ENCODE measurements around the gene CAV1.

CAV1 gene

DNA sequence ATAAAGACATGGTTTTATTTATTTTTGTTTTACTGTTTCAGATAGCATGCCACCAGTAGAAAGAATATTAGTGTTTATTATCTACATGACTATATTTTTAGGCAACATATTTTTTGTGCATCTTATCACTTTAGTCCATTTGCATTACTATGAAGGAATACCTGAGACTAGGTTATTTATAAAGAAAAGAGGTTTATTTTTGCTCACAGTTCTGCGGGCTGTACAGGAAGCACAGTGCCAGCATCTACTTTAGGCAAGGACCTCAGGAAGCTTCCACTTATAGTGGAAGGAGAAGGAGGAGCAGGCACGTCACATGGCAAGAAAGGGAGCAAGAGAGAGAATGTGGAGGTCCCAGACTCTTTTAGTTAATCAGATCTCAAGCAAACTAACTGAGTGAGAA lies 19.6 kb upstream of the CAV1 start:
- DNase-seq, result no peak

GRCh38 chr7:116505823-116506222 lies 19.0 kb upstream of the CAV1 start:
- no peak for DNase-seq

DNA sequence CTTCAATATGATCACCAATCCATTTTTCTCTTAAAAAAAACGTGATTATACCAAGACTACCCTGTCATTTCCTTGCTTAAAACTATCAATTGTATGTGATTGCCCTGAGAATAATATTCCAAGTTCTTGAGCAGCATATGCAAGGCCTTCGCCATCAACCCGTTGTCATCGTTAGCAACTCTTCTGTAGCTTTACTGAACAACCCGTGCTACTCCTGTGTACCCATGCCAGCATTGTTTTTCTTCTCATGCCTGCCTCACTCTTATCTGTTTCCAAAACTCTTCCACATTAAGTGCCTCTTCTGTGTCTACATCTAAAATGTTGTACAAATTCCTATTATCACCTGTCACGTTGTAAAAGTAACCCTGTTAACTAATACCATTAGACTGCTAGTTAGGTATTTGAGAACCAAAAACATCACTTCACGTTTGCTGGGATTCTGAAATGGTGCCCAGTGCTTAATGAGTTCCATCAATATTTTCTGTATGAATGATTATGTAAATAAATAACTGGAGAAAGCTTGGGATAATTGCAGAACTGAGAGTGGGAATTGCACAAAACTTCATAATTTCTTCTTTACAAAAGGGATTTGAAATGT lies 14.8 kb upstream of the CAV1 start:
- no peak for DNase-seq

GRCh38 chr7:116510795-116511194 lies 14.0 kb upstream of the CAV1 start:
- no peak for DNase-seq

GRCh38 chr7:116511552-116512519 lies 13.0 kb upstream of the CAV1 start:
- no peak for DNase-seq

DNA sequence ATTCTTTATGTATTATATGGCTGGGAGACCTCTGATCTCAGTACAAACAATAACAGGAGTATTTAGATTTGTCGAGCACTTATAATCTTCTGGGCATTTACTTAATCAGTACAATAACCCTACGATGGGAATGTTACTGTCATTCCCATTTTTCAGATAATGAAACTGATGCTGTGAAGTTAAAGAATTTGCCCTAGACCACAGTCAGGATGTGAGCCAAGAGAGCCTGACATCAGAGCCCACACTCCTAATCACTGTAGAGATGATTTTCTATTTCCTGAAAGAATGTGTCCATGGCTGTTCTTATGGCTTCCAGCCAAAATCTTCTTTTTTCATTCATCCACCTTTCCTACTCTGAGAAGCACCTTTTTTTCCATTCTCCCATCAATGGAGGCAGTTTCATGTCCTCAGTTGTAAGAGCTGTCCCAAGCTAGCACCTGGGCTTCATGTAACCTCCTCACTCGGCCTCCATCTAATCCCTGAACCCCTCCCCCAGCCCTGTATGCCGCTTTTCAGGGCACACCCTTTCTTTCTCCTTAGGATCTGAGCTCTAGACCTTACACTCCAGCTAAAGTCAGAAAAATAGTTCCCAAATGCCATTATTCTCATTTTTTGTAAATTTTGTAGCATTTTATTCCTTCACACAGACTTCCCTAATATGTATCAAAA lies 12.2 kb upstream of the CAV1 start:
- DNase-seq, result no peak

- DNase-seq, result no peak
Observed at GRCh38 chr7:116515584-116515983, 9.3 kb upstream of the CAV1 start.

- DNase-seq, result no peak
Observed at GRCh38 chr7:116516324-116516723, 8.5 kb upstream of the CAV1 start.

GRCh38 chr7:116517626-116518025 lies 7.2 kb upstream of the CAV1 start:
- no peak for DNase-seq

GRCh38 chr7:116518961-116519360 lies 5.9 kb upstream of the CAV1 start:
- no peak for DNase-seq

DNA sequence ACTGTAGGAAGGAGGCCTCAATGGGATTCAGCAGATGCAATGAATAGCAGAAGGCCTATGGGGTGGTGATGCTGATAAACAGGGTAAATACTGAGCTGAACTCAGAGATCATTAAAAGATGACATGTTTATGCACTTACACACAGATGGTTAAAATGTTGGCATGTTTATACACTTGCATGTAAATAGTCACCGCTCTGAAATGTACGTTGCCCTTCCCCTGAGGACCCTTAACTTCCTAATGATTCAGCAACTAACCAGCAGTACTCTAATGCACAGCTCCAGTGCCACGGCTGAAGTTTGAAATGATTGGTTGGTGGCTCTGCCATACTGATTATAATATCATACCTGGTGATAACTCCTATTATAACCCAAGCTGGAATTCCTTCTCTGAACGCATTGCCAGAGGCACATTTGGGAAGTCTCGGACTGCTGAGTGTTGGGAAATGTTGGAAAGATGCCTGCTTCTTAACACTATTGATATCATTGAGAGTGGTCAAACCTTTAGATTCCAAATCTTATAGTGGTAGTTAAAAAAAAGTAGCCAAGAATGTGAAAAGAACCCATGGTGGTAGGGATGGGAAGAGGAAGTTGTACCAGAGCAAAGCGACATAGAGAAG lies 3.7 kb upstream of the CAV1 start:
- DNase-seq, result no peak

GRCh38 chr7:116522247-116522646 lies 2.6 kb upstream of the CAV1 start:
- DNase-seq, result no peak

DNA sequence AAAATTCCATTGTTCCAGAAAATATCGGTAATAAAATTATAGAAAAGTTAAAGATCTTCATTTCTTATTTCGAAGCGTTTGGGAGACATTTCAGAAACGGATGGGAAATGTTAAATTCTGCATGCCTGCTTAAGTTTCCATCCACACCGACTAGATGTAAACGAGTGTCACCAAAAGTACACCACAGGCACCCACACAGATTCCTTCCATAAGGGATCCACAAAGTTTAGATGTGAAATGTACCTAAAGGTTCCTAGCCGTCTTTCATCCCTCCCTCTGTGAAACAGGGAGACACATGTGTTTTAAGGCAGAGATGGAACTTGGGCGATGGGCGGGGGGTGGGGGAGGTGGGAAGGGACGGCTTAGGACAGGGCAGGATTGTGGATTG lies 621 bp upstream of the CAV1 start:
- DNase-seq, result no peak

GRCh38 chr7:116525298-116525912 lies 569 bp downstream of the CAV1 start:
- peak in 1 of 2 experiments; percentile 33 for DNase-seq

GRCh38 chr7:116525913-116526861 lies 1.4 kb downstream of the CAV1 start:
- peak; percentile 33 to 66 for DNase-seq

GRCh38 chr7:116526897-116527296 lies 2.1 kb downstream of the CAV1 start:
- no peak for DNase-seq

DNA sequence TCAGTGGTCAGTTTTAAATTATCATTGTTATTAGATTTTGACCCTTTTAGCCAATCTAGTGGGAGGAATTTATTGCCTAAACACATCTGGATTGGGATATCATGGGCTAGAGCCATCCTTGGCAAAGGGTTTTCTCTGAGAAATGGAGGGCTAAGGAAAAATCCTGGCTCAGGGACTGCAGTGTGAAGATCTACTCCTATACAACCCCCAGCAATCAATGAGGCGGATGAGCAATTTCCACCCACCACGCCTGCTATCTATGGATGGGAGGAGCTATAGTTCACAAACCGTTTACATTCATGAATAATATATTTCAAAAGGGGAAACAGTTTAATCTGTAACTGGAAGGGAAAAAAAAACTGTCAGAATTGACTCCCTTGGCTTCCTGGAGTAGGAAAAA lies 2.7 kb downstream of the CAV1 start:
- no peak for DNase-seq

DNA sequence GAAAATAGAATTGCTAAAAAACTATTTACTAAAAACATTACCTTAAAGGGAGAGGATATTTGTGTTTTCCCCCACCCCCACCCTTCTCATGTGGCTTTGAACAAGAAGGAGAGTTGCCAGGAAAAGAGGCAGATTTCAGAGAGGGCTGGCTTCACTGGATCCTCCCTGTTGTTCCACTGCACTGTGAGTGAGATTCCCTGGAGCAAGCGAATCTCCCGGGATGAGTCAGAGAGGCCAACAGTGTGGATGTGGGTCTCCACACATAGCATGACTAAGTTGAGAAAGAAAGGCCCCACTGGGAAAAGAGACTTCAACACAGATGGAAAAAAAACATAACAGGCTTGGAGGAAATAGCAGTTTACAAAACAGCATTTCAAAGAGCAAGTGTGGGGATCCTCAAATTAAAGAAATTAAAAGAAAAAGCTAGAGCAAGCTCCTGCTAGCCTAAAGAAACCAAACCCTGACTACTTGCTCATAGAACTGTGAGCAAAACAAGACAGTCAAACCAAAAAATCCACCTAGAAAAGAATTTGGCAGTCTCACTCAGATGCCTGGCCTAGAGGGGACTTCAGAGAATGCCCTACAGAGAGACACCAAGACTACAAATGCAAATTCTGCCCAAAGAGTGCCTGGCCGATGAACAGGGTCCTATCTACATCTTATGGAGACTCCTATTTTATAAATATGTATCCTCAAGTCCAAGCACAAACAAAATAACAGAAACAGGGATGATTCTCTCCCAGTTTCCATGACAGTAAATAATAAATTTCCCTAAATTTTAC lies 3.4 kb downstream of the CAV1 start:
- no peak for DNase-seq

DNA sequence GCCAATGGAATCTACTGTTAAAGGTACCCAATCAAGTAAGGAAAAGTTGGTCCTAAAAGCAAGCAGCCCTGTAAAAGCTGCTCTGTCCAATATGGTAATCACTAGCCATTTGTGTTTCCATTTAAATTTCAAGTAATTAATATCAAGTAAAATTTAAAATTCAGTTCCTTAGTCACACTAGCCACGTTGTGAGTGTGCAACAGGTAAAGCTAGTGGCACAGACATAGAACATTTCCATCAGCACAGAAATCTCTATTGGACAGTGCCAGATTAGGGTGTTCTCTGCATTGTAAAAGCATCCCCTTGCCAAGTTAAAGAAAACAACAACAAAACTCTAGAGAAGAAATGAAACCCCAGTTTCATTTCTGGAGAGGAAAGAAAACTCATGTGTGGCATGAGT lies 4.4 kb downstream of the CAV1 start:
- DNase-seq, result no peak

DNA sequence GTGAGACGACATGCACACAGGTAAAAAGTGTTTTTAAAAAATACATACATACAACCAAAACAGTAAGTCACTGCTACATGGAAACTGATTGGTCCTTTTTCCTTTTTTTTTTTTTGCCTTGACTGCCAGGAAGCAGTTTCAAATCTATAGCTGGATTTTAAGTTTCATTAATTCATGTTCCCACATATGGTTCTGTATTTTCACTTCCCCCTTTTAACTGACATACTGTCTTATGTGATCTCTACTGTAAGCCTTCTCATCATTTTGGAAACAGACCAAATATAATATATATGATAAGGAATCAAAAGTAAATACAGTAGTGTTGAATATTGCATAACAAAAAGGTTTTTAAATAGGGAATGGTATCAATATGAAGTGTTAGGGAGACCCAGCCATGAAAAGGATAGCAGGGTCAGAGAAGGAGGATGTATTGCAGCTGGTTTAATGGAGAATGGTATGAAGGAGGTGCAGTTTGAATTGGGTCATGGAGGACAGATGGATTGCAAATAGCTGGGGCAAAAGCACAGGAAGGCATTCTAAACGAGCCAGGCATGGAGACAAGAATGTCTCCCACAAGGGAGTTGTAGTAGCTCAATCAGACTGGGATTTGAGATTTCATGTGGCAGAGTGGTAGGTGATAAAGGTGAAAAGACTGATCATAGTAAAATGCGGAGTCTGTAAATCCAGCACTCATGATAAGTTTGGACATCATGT lies 5.4 kb downstream of the CAV1 start:
- DNase-seq, result no peak
